Inferior parietal cortex (tissue), 1 donor: ENCODE results near the gene ADCK1.
"Not testable (repeated sequence)": the region's sequence is repeated elsewhere in the genome, so short reads cannot be mapped to it uniquely, and the experiment has no call there.

Source experiments
- DNase-seq: peaks from one replicate; pipeline ENCODE4 v3.0.0-alpha.2; 2016; ENCODE audit errors: extremely low spot score

ADCK1 gene

GRCh38 chr14:77809011-77809410 is 9.1 kb downstream of the ADCK1 start:
- no peak for DNase-seq

GRCh38 chr14:77812028-77812427 is 12.1 kb downstream of the ADCK1 start:
- no peak for DNase-seq

- not testable (repeated sequence) for DNase-seq
These were observed 12.8 kb downstream of the ADCK1 start for GRCh38 chr14:77812682-77813081.

- no peak for DNase-seq
These were observed 22.4 kb downstream of the ADCK1 start for GRCh38 chr14:77822307-77822706.

- no peak for DNase-seq
These were observed 22.8 kb downstream of the ADCK1 start for GRCh38 chr14:77822741-77823140.

GRCh38 chr14:77823378-77823777 is 23.5 kb downstream of the ADCK1 start:
- no peak for DNase-seq

- DNase-seq: no peak
These were observed 26.1 kb downstream of the ADCK1 start for GRCh38 chr14:77825895-77826519.

- DNase-seq: no peak
These were observed 30.8 kb downstream of the ADCK1 start for GRCh38 chr14:77830692-77831091.

- no peak for DNase-seq
These were observed 32.4 kb downstream of the ADCK1 start for GRCh38 chr14:77832297-77832696.

GRCh38 chr14:77837926-77838325 is 38.0 kb downstream of the ADCK1 start:
- no peak for DNase-seq

GRCh38 chr14:77838831-77839511 is 39.1 kb downstream of the ADCK1 start:
- peak; percentile 75 for DNase-seq

GRCh38 chr14:77843195-77843594 is 43.3 kb downstream of the ADCK1 start:
- no peak for DNase-seq

GRCh38 chr14:77843651-77844050 is 43.7 kb downstream of the ADCK1 start:
- no peak for DNase-seq

GRCh38 chr14:77844802-77845201 is 44.9 kb downstream of the ADCK1 start:
- DNase-seq: no peak

- DNase-seq: no peak
These were observed 48.1 kb downstream of the ADCK1 start for GRCh38 chr14:77848031-77848430.

GRCh38 chr14:77849711-77850110 is 49.8 kb downstream of the ADCK1 start:
- DNase-seq: no peak

GRCh38 chr14:77853919-77854318 is 54.0 kb downstream of the ADCK1 start:
- DNase-seq: no peak

- DNase-seq: no peak
These were observed 57.0 kb downstream of the ADCK1 start for GRCh38 chr14:77856941-77857340.

- DNase-seq: no peak
These were observed 60.1 kb downstream of the ADCK1 start for GRCh38 chr14:77859934-77860570.

GRCh38 chr14:77861201-77861600 is 61.3 kb downstream of the ADCK1 start:
- DNase-seq: no peak

GRCh38 chr14:77862154-77862786 is 62.4 kb downstream of the ADCK1 start:
- DNase-seq: peak; percentile 86

GRCh38 chr14:77864085-77864484 is 64.2 kb downstream of the ADCK1 start:
- no peak for DNase-seq

GRCh38 chr14:77864580-77864979 is 64.7 kb downstream of the ADCK1 start:
- DNase-seq: no peak
